WTC11 (cell line): Measurements from ENCODE around the gene RNF10. TPM values are rescaled to one million over a fixed set of nuclear protein-coding genes. Genes with fewer than 3 reads are reported as not detected.

ENCODE experiments used
- ATAC-seq: fragments of 200-7000 bp; cut with Tn5 transposase; 2 replicates; pipeline ENCODE4 v1.10.0; 2021; ENCODE audit warnings: mild to moderate bottlenecking, moderate library complexity
- CTCF ChIA-PET: fragments of 300-600 bp; sonication (Branson Sonifier 250); formaldehyde crosslinking; loops from one replicate; lab custom pipeline; 2021; ENCODE audit warnings: antibody characterized with exemption; lab: Charles Lee
- POLR2A ChIA-PET: fragments of 350-600 bp; sonication (Branson Sonifier 250); formaldehyde crosslinking; loops from one replicate; lab custom pipeline; 2021; ENCODE audit warnings: antibody characterized with exemption; lab: Charles Lee
- DNase-seq: peaks from one replicate; pipeline ENCODE4 v3.0.0; 2021; ENCODE audit warnings: low spot score
- H3K27ac Mint-ChIP-seq: 2 replicates; pipeline ENCODE4 v1.8.0; 2021; ENCODE audit warnings: mixed read lengths
- H3K27me3 Mint-ChIP-seq: 2 replicates; pipeline ENCODE4 v1.8.0; 2021; ENCODE audit warnings: low read depth, mild to moderate bottlenecking, moderate library complexity, mixed read lengths
- H3K36me3 Mint-ChIP-seq: 2 replicates; pipeline ENCODE4 v1.8.0; 2021; ENCODE audit warnings: mixed read lengths
- H3K4me1 Mint-ChIP-seq: 2 replicates; pipeline ENCODE4 v1.8.0; 2022; ENCODE audit warnings: mixed read lengths
- H3K4me3 Mint-ChIP-seq: 2 replicates; pipeline ENCODE4 v1.8.0; 2021; ENCODE audit warnings: mild to moderate bottlenecking, moderate library complexity, mixed read lengths
- H3K9me3 Mint-ChIP-seq: 2 replicates; pipeline ENCODE4 v1.8.0; 2021; ENCODE audit warnings: mixed read lengths
- FOXK1 ChIP-seq: sonication (generic); formaldehyde crosslinking; IDR thresholded peaks from 2 replicates; pipeline ENCODE4 v1.8.0; 2022; ENCODE audit warnings: mild to moderate bottlenecking, moderate library complexity, missing genetic modification reagents
- FOXP4 ChIP-seq: sonication (generic); formaldehyde crosslinking; IDR thresholded peaks from 2 replicates; pipeline ENCODE4 v1.8.0; 2022; ENCODE audit warnings: mild to moderate bottlenecking, missing genetic modification reagents
- NFE2L1 ChIP-seq: sonication (generic); formaldehyde crosslinking; IDR thresholded peaks from 2 replicates; pipeline ENCODE4 v1.8.1; 2023; ENCODE audit warnings: missing genetic modification reagents
- PRRX2 ChIP-seq: fragments of 250-450 bp; sonication (Bioruptor Pico); IDR thresholded peaks from 2 replicates; pipeline ENCODE4 v1.8.0; 2021; ENCODE audit warnings: mild to moderate bottlenecking
- ZBTB43 ChIP-seq: sonication (generic); formaldehyde crosslinking; IDR thresholded peaks from 2 replicates; pipeline ENCODE4 v1.8.1; 2023; ENCODE audit warnings: mild to moderate bottlenecking, missing genetic modification reagents
- ZNF219 ChIP-seq: sonication (generic); formaldehyde crosslinking; IDR thresholded peaks from 2 replicates; pipeline ENCODE4 v1.8.0; 2023; ENCODE audit warnings: missing genetic modification reagents, mild to moderate bottlenecking, borderline replicate concordance
- total RNA-seq: library from RNA; stranded (reverse); gene quantifications from 3 replicates; pipeline ENCODE4 v1.2.3, GENCODE V29; 2021
- TF ChIP-seq, protein P1 (sequence below): fragments of 250-450 bp; sonication (Bioruptor Pico); conservative IDR thresholded peaks from 2 replicates; pipeline ENCODE4 v1.9.0; 2021; ENCODE audit warnings: mild to moderate bottlenecking
- TF ChIP-seq, protein P2 (sequence below): sonication (generic); formaldehyde crosslinking; IDR thresholded peaks from 2 replicates; pipeline ENCODE4 v1.8.1; 2023; ENCODE audit warnings: mild to moderate bottlenecking, missing genetic modification reagents, borderline replicate concordance
- TF ChIP-seq, protein P3 (sequence below): sonication (generic); formaldehyde crosslinking; IDR thresholded peaks from 2 replicates; pipeline ENCODE4 v1.8.1; 2023; ENCODE audit warnings: mild to moderate bottlenecking, missing genetic modification reagents, moderate library complexity
- TF ChIP-seq, protein P4 (sequence below): sonication (generic); formaldehyde crosslinking; IDR thresholded peaks from 2 replicates; pipeline ENCODE4 v1.8.1; 2022; ENCODE audit warnings: mild to moderate bottlenecking, moderate library complexity, missing genetic modification reagents

The RNF10 gene
- total RNA-seq, 1 experiment from 2014 or later: 160 TPM

DNA sequence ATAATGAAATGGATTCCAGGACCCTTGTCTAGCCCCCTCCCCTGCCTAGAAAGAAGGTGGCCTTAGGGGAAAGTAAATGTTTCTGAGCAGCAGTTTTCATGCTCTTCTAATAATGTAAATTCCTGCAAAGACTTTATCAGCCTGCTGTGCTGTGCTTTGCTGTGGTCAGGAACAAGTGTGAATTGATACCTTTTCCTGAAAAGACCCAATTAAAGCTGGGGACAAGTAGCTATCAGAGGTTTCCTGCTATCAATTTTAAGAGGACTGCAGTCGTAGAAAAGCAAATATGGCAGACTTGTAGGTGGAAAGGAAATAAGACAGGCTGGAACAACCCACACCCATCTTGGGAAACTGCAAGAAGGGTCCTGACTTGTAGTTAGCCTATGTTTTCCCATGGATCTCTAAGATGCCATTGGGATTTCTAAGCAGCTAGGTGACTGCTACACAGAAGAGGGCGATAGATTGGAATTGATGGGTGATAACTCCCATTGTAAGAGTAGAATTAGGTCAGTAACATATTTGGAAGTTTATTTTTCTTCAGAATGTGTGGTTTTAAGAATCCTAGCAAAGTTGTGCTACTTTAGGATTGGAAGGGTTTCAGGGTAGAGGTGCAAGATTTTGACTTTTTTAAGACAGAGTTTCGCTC lies 35.2 kb upstream of the RNF10 start:
- CTCF ChIA-PET: interaction anchor here (0.8 to 1.8 kb wide), 6 partner anchors 29 to 197 kb away, joined by 3 to 8 read pairs (median 4); partner anchors contain the start of genes COQ5 and SIRT4
- H3K27me3 Mint-ChIP-seq: no peaks in the 10 kb centered on the region
- no peak for DNase-seq
- no peaks in the 10 kb centered on the region; the same call in 1 of the 2 replicates for H3K9me3 Mint-ChIP-seq
- TF ChIP-seq FOXK1 (no peak), ZNF219 (CRISPR knock-in tag) (no peak), PRRX2 (CRISPR knock-in tag) (0 out of 2 replicates have a peak, but pooled peaks have one; percentile 18), NFE2L1 (CRISPR knock-in tag) (no peak), ZBTB43 (no peak)
- TF ChIP-seq, protein P1, sequence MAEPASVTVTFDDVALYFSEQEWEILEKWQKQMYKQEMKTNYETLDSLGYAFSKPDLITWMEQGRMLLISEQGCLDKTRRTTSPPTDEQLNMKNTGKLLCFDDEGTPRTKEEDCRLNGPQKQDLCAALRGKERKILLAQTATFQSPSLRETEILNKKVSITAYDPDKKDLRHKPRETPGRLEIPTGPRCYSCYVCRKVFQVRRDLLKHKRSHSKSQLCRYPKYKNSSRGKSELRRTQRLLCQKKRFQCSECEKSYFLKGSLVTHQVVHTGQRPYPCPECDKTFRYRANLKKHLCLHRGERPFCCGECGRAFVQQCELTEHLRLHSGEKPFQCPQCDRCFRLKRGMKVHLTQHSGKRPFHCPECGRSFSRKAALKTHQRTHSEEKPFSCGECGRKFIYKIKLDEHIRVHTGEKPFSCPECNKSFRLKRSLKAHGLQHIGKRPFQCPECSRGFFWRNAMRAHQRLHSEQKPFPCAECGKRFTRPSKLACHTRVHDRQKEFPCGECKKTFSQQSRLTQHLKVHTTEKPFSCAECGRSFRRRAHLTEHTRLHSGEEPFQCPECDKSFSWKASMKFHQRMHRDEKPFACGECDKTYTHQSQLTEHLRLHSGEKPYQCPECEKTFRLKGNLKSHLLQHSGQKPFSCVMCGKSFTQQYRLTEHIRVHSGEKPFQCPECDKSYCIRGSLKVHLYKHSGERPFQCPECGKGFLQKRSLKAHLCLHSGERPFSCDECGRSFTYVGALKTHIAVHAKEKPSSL (CRISPR knock-in tag): 0 out of 2 replicates have a peak, but pooled peaks have one; percentile 21
- TF ChIP-seq, protein P2, sequence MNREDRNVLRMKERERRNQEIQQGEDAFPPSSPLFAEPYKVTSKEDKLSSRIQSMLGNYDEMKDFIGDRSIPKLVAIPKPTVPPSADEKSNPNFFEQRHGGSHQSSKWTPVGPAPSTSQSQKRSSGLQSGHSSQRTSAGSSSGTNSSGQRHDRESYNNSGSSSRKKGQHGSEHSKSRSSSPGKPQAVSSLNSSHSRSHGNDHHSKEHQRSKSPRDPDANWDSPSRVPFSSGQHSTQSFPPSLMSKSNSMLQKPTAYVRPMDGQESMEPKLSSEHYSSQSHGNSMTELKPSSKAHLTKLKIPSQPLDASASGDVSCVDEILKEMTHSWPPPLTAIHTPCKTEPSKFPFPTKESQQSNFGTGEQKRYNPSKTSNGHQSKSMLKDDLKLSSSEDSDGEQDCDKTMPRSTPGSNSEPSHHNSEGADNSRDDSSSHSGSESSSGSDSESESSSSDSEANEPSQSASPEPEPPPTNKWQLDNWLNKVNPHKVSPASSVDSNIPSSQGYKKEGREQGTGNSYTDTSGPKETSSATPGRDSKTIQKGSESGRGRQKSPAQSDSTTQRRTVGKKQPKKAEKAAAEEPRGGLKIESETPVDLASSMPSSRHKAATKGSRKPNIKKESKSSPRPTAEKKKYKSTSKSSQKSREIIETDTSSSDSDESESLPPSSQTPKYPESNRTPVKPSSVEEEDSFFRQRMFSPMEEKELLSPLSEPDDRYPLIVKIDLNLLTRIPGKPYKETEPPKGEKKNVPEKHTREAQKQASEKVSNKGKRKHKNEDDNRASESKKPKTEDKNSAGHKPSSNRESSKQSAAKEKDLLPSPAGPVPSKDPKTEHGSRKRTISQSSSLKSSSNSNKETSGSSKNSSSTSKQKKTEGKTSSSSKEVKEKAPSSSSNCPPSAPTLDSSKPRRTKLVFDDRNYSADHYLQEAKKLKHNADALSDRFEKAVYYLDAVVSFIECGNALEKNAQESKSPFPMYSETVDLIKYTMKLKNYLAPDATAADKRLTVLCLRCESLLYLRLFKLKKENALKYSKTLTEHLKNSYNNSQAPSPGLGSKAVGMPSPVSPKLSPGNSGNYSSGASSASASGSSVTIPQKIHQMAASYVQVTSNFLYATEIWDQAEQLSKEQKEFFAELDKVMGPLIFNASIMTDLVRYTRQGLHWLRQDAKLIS: 0 out of 2 replicates have a peak, but pooled peaks have one; percentile 14
- ATAC-seq: no peak
- peak overlapping the region; percentile 61 for H3K27ac Mint-ChIP-seq
- peaks cover 37% of the 10 kb centered on the region for H3K4me1 Mint-ChIP-seq
- POLR2A ChIA-PET: interaction anchor here (1.0 kb wide), 1 partner anchor 32 kb away, joined by 4 read pairs; no protein-coding TSS in a partner anchor
- peaks cover 53% of the 10 kb centered on the region for H3K36me3 Mint-ChIP-seq
- H3K4me3 Mint-ChIP-seq: peak overlapping the region; percentile 93

DNA sequence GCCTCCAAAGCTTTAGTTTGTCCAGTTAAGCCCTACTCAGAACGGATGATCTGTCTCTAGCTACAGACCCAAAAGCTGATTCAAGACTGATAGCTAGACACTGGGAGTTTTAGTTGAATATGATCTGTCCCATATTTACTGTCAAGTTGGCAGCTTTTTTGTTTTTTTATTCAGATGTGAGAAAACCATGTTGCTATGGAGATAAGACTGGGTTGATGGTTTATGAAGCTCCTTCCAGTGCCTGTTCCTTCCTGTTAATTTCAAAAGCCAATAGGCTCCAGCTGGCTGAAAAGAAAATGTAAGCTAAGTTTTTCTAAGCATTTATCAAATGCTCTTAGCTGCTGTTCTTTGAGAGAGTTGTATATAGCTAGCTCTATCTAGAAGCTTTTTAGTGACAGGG lies 33.6 kb upstream of the RNF10 start:
- Mint-ChIP-seq H3K36me3 (peaks cover 54% of the 10 kb centered on the region), H3K27me3 (no peaks in the 10 kb centered on the region), H3K4me3 (no peak overlapping the region), H3K9me3 (no peaks in the 10 kb centered on the region; the same call in 1 of the 2 replicates), H3K27ac (peak overlapping the region; percentile 30), H3K4me1 (peaks cover 40% of the 10 kb centered on the region)
- no peak for DNase-seq
- ChIA-PET CTCF (interaction anchor here (0.8 to 1.0 kb wide), 3 partner anchors 28 to 148 kb away, joined by 3 to 4 read pairs (median 4); partner anchors contain the start of gene COQ5), POLR2A (interaction anchor here (0.5 kb wide), 1 partner anchor 8 kb away, joined by 3 read pairs; no protein-coding TSS in a partner anchor)
- no peak for TF ChIP-seq FOXP4
- TF ChIP-seq, protein P3, sequence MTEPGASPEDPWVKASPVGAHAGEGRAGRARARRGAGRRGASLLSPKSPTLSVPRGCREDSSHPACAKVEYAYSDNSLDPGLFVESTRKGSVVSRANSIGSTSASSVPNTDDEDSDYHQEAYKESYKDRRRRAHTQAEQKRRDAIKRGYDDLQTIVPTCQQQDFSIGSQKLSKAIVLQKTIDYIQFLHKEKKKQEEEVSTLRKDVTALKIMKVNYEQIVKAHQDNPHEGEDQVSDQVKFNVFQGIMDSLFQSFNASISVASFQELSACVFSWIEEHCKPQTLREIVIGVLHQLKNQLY (CRISPR knock-in tag): no peak
- TF ChIP-seq, protein P4, sequence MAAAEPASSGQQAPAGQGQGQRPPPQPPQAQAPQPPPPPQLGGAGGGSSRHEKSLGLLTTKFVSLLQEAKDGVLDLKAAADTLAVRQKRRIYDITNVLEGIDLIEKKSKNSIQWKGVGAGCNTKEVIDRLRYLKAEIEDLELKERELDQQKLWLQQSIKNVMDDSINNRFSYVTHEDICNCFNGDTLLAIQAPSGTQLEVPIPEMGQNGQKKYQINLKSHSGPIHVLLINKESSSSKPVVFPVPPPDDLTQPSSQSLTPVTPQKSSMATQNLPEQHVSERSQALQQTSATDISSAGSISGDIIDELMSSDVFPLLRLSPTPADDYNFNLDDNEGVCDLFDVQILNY (CRISPR knock-in tag): no peak
- ATAC-seq: no peak
